Activated CD4-positive, alpha-beta T cell treated with anti-CD3 and anti-CD28 coated beads for 1 hour (primary cell): Measurements from ENCODE around the gene GDPD5.

Experiments used
- DNase-seq: peaks from one replicate; pipeline ENCODE4 v3.0.0-alpha.2; 2020

The GDPD5 gene

GRCh38 chr11:75510004-75510722 lies 15.6 kb downstream of the GDPD5 start:
- DNase-seq = no peak

GRCh38 chr11:75509020-75509720 lies 16.6 kb downstream of the GDPD5 start:
- DNase-seq = no peak

GRCh38 chr11:75508051-75508561 lies 17.6 kb downstream of the GDPD5 start:
- peak; percentile 17 for DNase-seq

- DNase-seq = no peak
These were observed 18.2 kb downstream of the GDPD5 start for GRCh38 chr11:75507571-75507970.

- DNase-seq = no peak
These were observed 18.9 kb downstream of the GDPD5 start for GRCh38 chr11:75506827-75507226.

GRCh38 chr11:75505916-75506692 lies 19.6 kb downstream of the GDPD5 start:
- DNase-seq = no peak

GRCh38 chr11:75504501-75504900 lies 21.2 kb downstream of the GDPD5 start:
- DNase-seq = no peak

- no peak for DNase-seq
These were observed 22.1 kb downstream of the GDPD5 start for GRCh38 chr11:75503531-75504099.

- DNase-seq = no peak
These were observed 23.6 kb downstream of the GDPD5 start for GRCh38 chr11:75502138-75502537.

- no peak for DNase-seq
These were observed 25.0 kb downstream of the GDPD5 start for GRCh38 chr11:75500742-75501141.

GRCh38 chr11:75499423-75500190 lies 26.1 kb downstream of the GDPD5 start:
- no peak for DNase-seq

GRCh38 chr11:75498556-75499255 lies 27.0 kb downstream of the GDPD5 start:
- no peak for DNase-seq

GRCh38 chr11:75497788-75498409 lies 27.8 kb downstream of the GDPD5 start:
- DNase-seq = no peak

- DNase-seq = no peak
These were observed 29.4 kb downstream of the GDPD5 start for GRCh38 chr11:75496305-75496752.

GRCh38 chr11:75495749-75496304 lies 29.9 kb downstream of the GDPD5 start:
- no peak for DNase-seq

- no peak for DNase-seq
These were observed 32.1 kb downstream of the GDPD5 start for GRCh38 chr11:75493626-75494025.

GRCh38 chr11:75492181-75492820 lies 33.4 kb downstream of the GDPD5 start:
- DNase-seq = peak; percentile 43

GRCh38 chr11:75491465-75491864 lies 34.3 kb downstream of the GDPD5 start:
- no peak for DNase-seq

GRCh38 chr11:75490221-75491181 lies 35.2 kb downstream of the GDPD5 start:
- no peak for DNase-seq
